T-helper 2 cell treated with Interferon-gamma antibody and Interleukin-4, amounts not matched to agents 5 μg/mL and 100 μg/mL, for 36 hours (primary cell): ENCODE results near the gene NUDT8.

Experiments
- DNase-seq: peaks from one replicate; pipeline ENCODE4 v3.0.0; 2021; ENCODE audit warnings: low spot score
- H3K27ac Mint-ChIP-seq: one replicate; pipeline ENCODE4 v1.8.0; 2021; ENCODE audit warnings: mild to moderate bottlenecking, mixed read lengths
- H3K27me3 Mint-ChIP-seq: one replicate; pipeline ENCODE4 v1.8.0; 2021; ENCODE audit warnings: low read depth, mixed read lengths
- H3K36me3 Mint-ChIP-seq: one replicate; pipeline ENCODE4 v1.8.0; 2021; ENCODE audit warnings: low read depth, mixed read lengths
- H3K4me1 Mint-ChIP-seq: one replicate; pipeline ENCODE4 v1.8.0; 2021; ENCODE audit warnings: low read depth, mixed read lengths
- H3K4me3 Mint-ChIP-seq: one replicate; pipeline ENCODE4 v1.8.0; 2022; ENCODE audit warnings: mild to moderate bottlenecking, moderate library complexity, mixed read lengths
- H3K9me3 Mint-ChIP-seq: one replicate; pipeline ENCODE4 v1.8.0; 2021; ENCODE audit warnings: mixed read lengths

NUDT8 gene

DNA sequence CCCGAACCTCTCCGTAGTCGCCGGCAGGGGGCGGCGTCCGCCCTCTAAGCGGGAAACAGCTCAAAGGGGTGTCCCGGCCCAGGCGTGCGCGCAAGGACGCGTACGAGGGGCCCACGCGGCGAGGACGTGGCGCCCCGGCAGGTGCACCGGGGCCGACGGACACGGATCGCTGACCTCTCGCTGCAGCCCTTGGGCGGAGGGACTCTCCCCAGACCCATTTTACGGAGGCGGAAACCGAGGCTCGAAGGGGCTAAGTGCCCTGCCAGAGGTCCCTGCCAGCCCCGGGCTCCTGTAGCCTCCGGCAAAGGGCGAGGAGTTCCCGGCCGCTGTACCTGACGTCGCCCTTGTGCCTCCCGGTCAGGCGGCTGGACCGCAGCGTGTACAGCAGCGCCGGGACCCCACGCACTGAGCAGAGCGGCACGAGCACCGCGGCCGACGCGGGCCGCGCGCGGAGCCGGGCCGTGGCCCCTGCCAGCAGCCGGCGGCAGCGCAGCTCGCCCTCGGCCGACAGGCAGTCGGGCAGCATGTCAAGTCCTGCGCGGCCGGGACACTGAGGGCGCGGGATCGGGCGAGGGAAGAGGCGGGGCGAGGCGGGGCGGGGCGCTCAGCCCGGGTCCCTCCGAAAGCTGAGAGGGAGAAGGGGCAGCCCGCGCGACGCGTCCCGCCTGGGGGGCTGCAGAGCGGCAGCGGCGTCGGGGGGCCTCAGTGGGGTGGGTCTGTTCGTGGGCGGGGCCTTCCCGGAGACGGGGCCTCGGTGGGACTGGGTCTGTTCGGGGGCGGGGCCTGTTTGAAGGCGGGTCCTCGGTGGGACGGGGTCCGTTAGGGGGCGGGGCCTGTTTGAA, at the start of gene NUDT8:
TSS of gene NUDT8 (minus strand) at position 552 of the 842 bp plus-strand sequence. CDS start at position 526, 26 bp downstream.
- Mint-ChIP-seq H3K36me3 (no peaks in the 10 kb centered on the region), H3K9me3 (no peaks in the 10 kb centered on the region), H3K27ac (peak within 1 kb of the TSS; percentile 92), H3K4me3 (peak within 1 kb of the TSS; percentile 94), H3K27me3 (no peaks in the 10 kb centered on the region), H3K4me1 (peaks cover 16% of the 10 kb centered on the region)
- DNase-seq, result peak; percentile 87

GRCh38 chr11:67675058-67675747, 45.5 kb upstream of the NUDT8 start:
- Mint-ChIP-seq H3K36me3 (no peaks in the 10 kb centered on the region), H3K9me3 (peaks cover 3% of the 10 kb centered on the region), H3K27ac (no peak overlapping the region), H3K4me3 (no peak overlapping the region), H3K27me3 (peaks cover 8% of the 10 kb centered on the region), H3K4me1 (no peaks in the 10 kb centered on the region)
- no peak for DNase-seq

GRCh38 chr11:67674442-67674871, 44.7 kb upstream of the NUDT8 start, which contains the start of gene ALDH3B2:
Gene ALDH3B2 (minus strand): TSS chr11:67674623. CDS start chr11:67666935, 7,688 bp downstream.
- Mint-ChIP-seq H3K27me3 (peaks cover 8% of the 10 kb centered on the region), H3K27ac (no peak within 1 kb of the TSS), H3K4me1 (no peaks in the 10 kb centered on the region), H3K36me3 (no peaks in the 10 kb centered on the region), H3K4me3 (no peak within 1 kb of the TSS), H3K9me3 (peaks cover 3% of the 10 kb centered on the region)
- DNase-seq, result no peak

DNA sequence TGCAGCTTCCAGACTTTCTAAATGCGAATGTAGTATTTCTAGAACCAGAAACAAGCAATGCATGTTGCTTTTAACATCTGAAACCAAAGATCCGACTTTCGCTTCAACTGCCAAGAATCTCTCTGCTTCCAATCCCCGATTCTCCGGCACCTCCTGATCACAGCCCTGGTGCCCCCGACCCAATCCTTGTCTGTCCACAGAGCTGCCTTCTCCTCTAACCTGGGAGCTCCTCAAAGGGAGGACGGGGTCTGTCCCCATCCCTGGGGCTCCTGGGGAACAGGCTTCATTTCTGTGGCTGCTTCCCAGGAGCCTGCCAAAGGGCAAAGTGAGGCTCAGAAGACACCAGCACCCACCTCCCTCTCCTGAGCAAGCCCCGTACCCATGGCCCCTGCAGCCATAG, 44.2 kb upstream of the NUDT8 start:
- no peak overlapping the region for H3K27ac Mint-ChIP-seq
- peaks cover 3% of the 10 kb centered on the region for H3K9me3 Mint-ChIP-seq
- H3K4me3 Mint-ChIP-seq, result no peak overlapping the region
- H3K27me3 Mint-ChIP-seq, result peaks cover 8% of the 10 kb centered on the region
- H3K4me1 Mint-ChIP-seq, result no peaks in the 10 kb centered on the region
- no peak for DNase-seq
- H3K36me3 Mint-ChIP-seq, result no peaks in the 10 kb centered on the region

DNA sequence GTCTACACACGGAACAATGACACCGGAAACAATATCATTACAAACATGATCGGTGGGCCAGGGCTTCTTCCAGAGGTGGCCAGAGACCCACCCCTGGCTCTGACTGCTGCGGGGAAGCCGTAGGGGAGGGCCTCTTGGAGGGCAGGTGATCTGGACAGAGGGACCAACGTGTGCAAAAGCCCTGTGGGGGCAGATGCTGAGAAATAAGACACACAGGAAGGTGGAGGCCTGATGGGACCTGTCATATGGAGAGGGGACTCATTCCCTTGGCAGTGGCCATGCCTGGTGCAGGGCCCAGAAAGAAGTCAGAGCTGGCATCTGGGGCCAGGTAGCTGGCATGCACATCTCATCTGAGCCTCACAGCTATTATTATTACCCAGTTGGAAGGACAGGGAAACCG, 43.6 kb upstream of the NUDT8 start:
- H3K36me3 Mint-ChIP-seq, result no peaks in the 10 kb centered on the region
- H3K4me3 Mint-ChIP-seq, result no peak overlapping the region
- no peak overlapping the region for H3K27ac Mint-ChIP-seq
- no peaks in the 10 kb centered on the region for H3K4me1 Mint-ChIP-seq
- peaks cover 3% of the 10 kb centered on the region for H3K9me3 Mint-ChIP-seq
- no peak for DNase-seq
- peaks cover 8% of the 10 kb centered on the region for H3K27me3 Mint-ChIP-seq

DNA sequence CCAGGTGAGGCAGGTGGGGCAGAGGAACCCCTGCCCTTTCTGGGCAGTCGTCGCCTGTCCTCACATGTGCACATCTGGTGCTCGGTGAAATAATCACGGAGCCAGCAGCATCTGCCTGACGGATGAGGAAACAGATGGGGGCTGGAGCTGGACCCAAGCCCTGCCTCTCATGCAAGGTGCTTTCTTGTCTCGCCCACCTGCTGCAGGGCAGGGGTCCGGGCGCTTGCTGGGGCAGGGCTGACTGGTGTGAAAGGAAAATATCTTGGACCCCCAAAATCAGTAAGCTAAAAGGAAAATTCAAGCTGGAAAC, 41.4 kb upstream of the NUDT8 start:
- Mint-ChIP-seq H3K36me3 (no peaks in the 10 kb centered on the region), H3K27me3 (no peaks in the 10 kb centered on the region), H3K4me1 (no peaks in the 10 kb centered on the region), H3K4me3 (no peak overlapping the region), H3K27ac (no peak overlapping the region), H3K9me3 (peaks cover under 1% of the 10 kb centered on the region)
- no peak for DNase-seq

DNA sequence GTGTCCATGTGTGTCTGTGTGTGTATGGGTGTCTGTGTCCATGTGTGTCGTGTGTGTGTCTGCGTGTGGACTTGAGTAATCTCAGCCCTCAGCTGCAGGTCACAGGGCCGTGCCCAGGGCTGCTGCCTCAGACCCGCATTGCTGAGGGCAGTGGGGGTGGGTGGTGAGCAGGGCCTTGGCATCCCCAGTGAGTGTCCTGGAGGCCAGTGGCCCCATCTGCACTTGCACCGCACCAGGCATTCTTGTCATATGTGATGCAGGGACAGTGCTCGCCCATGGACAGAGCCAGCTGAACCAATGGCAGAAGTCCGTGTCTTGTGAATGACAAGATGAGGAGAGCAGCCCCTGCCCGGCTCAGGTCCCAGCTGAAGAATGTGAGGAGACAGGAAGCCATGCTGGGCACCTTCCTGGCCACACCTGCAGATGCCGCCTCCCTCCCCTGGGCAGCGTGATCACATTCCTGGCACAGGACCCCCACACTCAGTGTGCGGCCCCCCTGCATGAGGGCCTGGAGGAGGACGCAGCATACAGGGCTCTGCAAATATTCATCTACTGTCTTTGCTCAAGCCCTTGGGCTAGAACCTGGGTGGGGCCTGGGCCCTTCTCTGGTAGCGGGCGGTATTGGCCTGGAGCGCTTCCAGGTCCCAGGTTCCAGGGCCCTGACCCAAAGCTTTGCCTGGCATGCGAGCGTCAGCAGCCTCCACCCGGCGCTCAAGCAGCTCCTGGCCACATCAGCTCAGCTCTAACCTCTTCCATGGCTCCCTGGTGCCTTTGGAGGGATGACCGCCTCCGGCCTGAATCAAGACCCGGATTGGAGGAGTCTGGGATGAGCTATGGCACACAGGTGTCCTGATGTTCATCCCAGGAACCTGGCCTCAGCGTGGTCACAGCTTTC, 40.8 kb upstream of the NUDT8 start:
- no peak for DNase-seq
- H3K27ac Mint-ChIP-seq, result no peak overlapping the region
- no peaks in the 10 kb centered on the region for H3K9me3 Mint-ChIP-seq
- H3K27me3 Mint-ChIP-seq, result no peaks in the 10 kb centered on the region
- no peaks in the 10 kb centered on the region for H3K4me1 Mint-ChIP-seq
- H3K4me3 Mint-ChIP-seq, result no peak overlapping the region
- H3K36me3 Mint-ChIP-seq, result no peaks in the 10 kb centered on the region

- no peak overlapping the region for H3K27ac Mint-ChIP-seq
- no peak for DNase-seq
- H3K27me3 Mint-ChIP-seq, result no peaks in the 10 kb centered on the region
- no peaks in the 10 kb centered on the region for H3K36me3 Mint-ChIP-seq
- H3K9me3 Mint-ChIP-seq, result no peaks in the 10 kb centered on the region
- H3K4me1 Mint-ChIP-seq, result no peaks in the 10 kb centered on the region
- no peak overlapping the region for H3K4me3 Mint-ChIP-seq
These were observed 38.4 kb upstream of the NUDT8 start for GRCh38 chr11:67668192-67668551.

- H3K4me3 Mint-ChIP-seq, result no peak overlapping the region
These were observed 37.9 kb upstream of the NUDT8 start for GRCh38 chr11:67667490-67668191.

GRCh38 chr11:67666676-67667489, 37.1 kb upstream of the NUDT8 start:
- H3K9me3 Mint-ChIP-seq, result no peaks in the 10 kb centered on the region

More at GRCh38 chr11:67667490-67668191, 37.9 kb upstream of the NUDT8 start:
- no peaks in the 10 kb centered on the region for H3K4me1 Mint-ChIP-seq
- no peaks in the 10 kb centered on the region for H3K9me3 Mint-ChIP-seq
- DNase-seq, result no peak
- H3K36me3 Mint-ChIP-seq, result no peaks in the 10 kb centered on the region
- H3K27me3 Mint-ChIP-seq, result no peaks in the 10 kb centered on the region
- H3K27ac Mint-ChIP-seq, result no peak overlapping the region

GRCh38 chr11:67666303-67666645, 36.5 kb upstream of the NUDT8 start:
- no peaks in the 10 kb centered on the region for H3K4me1 Mint-ChIP-seq
- H3K27me3 Mint-ChIP-seq, result no peaks in the 10 kb centered on the region
- no peak overlapping the region for H3K27ac Mint-ChIP-seq
- H3K36me3 Mint-ChIP-seq, result no peaks in the 10 kb centered on the region
- no peak for DNase-seq
- no peaks in the 10 kb centered on the region for H3K9me3 Mint-ChIP-seq
- no peak overlapping the region for H3K4me3 Mint-ChIP-seq

More at GRCh38 chr11:67666676-67667489, 37.1 kb upstream of the NUDT8 start:
- no peak for DNase-seq
- no peaks in the 10 kb centered on the region for H3K4me1 Mint-ChIP-seq
- H3K36me3 Mint-ChIP-seq, result no peaks in the 10 kb centered on the region
- no peak overlapping the region for H3K27ac Mint-ChIP-seq
- H3K27me3 Mint-ChIP-seq, result no peaks in the 10 kb centered on the region
- no peak overlapping the region for H3K4me3 Mint-ChIP-seq

GRCh38 chr11:67665541-67666302, 36.0 kb upstream of the NUDT8 start:
- Mint-ChIP-seq H3K27me3 (no peaks in the 10 kb centered on the region), H3K27ac (no peak overlapping the region), H3K9me3 (no peaks in the 10 kb centered on the region), H3K36me3 (no peaks in the 10 kb centered on the region), H3K4me3 (no peak overlapping the region), H3K4me1 (no peaks in the 10 kb centered on the region)
- no peak for DNase-seq
